Thoracic aorta (tissue), 2 donors: ENCODE data around the gene FN1. TPM values are rescaled to one million over a fixed set of nuclear protein-coding genes. Genes with fewer than 3 reads are reported as not detected.

Experiments
- ATAC-seq: fragments of 150-250 bp; one replicate; pipeline ENCODE4 v1.8.0; 2017; ENCODE audit warnings: low read depth; ENCODE audit not compliant: insufficient number of reproducible peaks, low FRiP score
- DNase-seq: peaks from one replicate; pipeline ENCODE4 v3.0.0-alpha.2; 2020; ENCODE audit warnings: low spot score
- H3K27ac ChIP-seq, 2 donors: fragments of 200-600 bp; sonication (generic); 1 replicate in 1 of 2; 2 replicates in 1 of 2; pipeline ENCODE4 v1.5.1; 2016; ENCODE audit warnings: mild to moderate bottlenecking in 2 of 2, moderate library complexity in 2 of 2
- H3K27me3 ChIP-seq: fragments of 200-600 bp; sonication (generic); replicated peaks from 2 replicates; pipeline ENCODE4 v1.6.0; 2016; ENCODE audit warnings: mild to moderate bottlenecking; ENCODE audit not compliant: insufficient read depth
- H3K36me3 ChIP-seq: fragments of 200-600 bp; sonication (generic); one replicate; pipeline ENCODE4 v1.5.1; 2016
- H3K4me1 ChIP-seq, 2 donors: fragments of 200-600 bp; sonication (generic); 1 replicate in 1 of 2; 2 replicates in 1 of 2; pipeline versions ENCODE4 v1.5.1 to v1.6.0; 2016; ENCODE audit warnings: low read depth in 2 of 2, mild to moderate bottlenecking in 1 of 2; ENCODE audit not compliant: control insufficient read depth in 1 of 2
- H3K4me3 ChIP-seq: fragments of 200-600 bp; sonication (generic); 2 replicates; pipeline ENCODE4 v1.5.1; 2016; ENCODE audit warnings: mild to moderate bottlenecking
- H3K9me3 ChIP-seq: fragments of 200-600 bp; sonication (generic); 2 replicates; pipeline ENCODE4 v1.5.1; 2016
- CTCF ChIP-seq: fragments of 200-600 bp; sonication (generic); IDR thresholded peaks from one replicate; pipeline ENCODE4 v1.5.1; 2019; ENCODE audit warnings: antibody characterized with exemption
- total RNA-seq, 2 donors: library from RNA; depleted of rRNA; stranded (reverse); fragments of >200 nt; gene quantifications; one replicate each; pipeline versions ENCODE4 v1.1.0 to v1.2.3, GENCODE V29; 2016

FN1 gene
- total RNA-seq, 2 donors from 2014 or later = 6,415 to 8,882 TPM

GRCh38 chr2:215356948-215357461, 78.9 kb downstream of the FN1 start:
- Histone ChIP-seq H3K4me1 (peaks cover 0 to 12% of the 10 kb centered on the region in 2 donors), H3K27me3 (no peaks in the 10 kb centered on the region), H3K9me3 (no peaks in the 10 kb centered on the region), H3K36me3 (peaks cover 24% of the 10 kb centered on the region), H3K27ac (peak overlapping the region in 1 of 2 donors; percentile 18), H3K4me3 (no peak overlapping the region)
- TF ChIP-seq CTCF = no peak
- ATAC-seq (no peak), DNase-seq (no peak)

- no peak for TF ChIP-seq CTCF
- no peaks in the 10 kb centered on the region for H3K9me3 ChIP-seq
- no peak for DNase-seq
- H3K4me1 ChIP-seq = peaks cover 0 to 12% of the 10 kb centered on the region in 2 donors
- H3K4me3 ChIP-seq = no peak overlapping the region
- no peak overlapping the region for H3K27ac ChIP-seq
- no peaks in the 10 kb centered on the region for H3K27me3 ChIP-seq
- ATAC-seq = no peak
- H3K36me3 ChIP-seq = peaks cover 19% of the 10 kb centered on the region
Measured at GRCh38 chr2:215356334-215356947, 79.4 kb downstream of the FN1 start.

GRCh38 chr2:215355801-215356200, 80.1 kb downstream of the FN1 start:
- ATAC-seq = no peak
- Histone ChIP-seq H3K36me3 (peaks cover 14% of the 10 kb centered on the region), H3K4me3 (no peak overlapping the region), H3K27me3 (no peaks in the 10 kb centered on the region), H3K4me1 (peaks cover 0 to 12% of the 10 kb centered on the region in 2 donors), H3K27ac (no peak overlapping the region), H3K9me3 (no peaks in the 10 kb centered on the region)
- no peak for TF ChIP-seq CTCF
- no peak for DNase-seq

GRCh38 chr2:215354771-215355695, 80.8 kb downstream of the FN1 start:
- Histone ChIP-seq H3K27me3 (no peaks in the 10 kb centered on the region), H3K4me3 (no peak overlapping the region), H3K9me3 (no peaks in the 10 kb centered on the region), H3K4me1 (peaks cover 0 to 12% of the 10 kb centered on the region in 2 donors), H3K36me3 (peaks cover 8% of the 10 kb centered on the region), H3K27ac (peak overlapping the region in 1 of 2 donors; percentile 37)
- no peak for TF ChIP-seq CTCF
- no peak for ATAC-seq
- no peak for DNase-seq

- H3K9me3 ChIP-seq = no peaks in the 10 kb centered on the region
- H3K4me1 ChIP-seq = peaks cover 0 to 12% of the 10 kb centered on the region in 2 donors
- peaks cover 5% of the 10 kb centered on the region for H3K36me3 ChIP-seq
- no peak overlapping the region for H3K4me3 ChIP-seq
- no peak for DNase-seq
- H3K27me3 ChIP-seq = no peaks in the 10 kb centered on the region
- no peak for TF ChIP-seq CTCF
- no peak for ATAC-seq
- H3K27ac ChIP-seq = no peak overlapping the region
Measured at GRCh38 chr2:215352602-215353001, 83.3 kb downstream of the FN1 start.
